ENCODE data around the gene PHKA1. TPM values are rescaled to one million over a fixed set of nuclear protein-coding genes. Genes with fewer than 3 reads are reported as not detected.

The PHKA1 gene
- total RNA-seq = 9.4 and 10.2 TPM in 2 replicates

GRCh38 chrX:72713599-72714477, at the start of gene PHKA1:
Gene PHKA1 (minus strand): TSS chrX:72714306. CDS start chrX:72713880, 426 bp downstream.

GRCh38 chrX:72572248-72573157, 141.6 kb downstream of the PHKA1 start, which contains the start of gene HDAC8:
Gene HDAC8 (minus strand): TSS chrX:72572843. CDS start chrX:72572761, 82 bp downstream.

Other genes starting within 250 kb of the PHKA1 start
- 18.1 and 24.1 TPM in 2 replicates for gene HDAC8, start 141.5 kb downstream of the PHKA1 start, total RNA-seq
- gene DMRTC1B, start 62.6 kb upstream of the PHKA1 start, total RNA-seq = not detected in 2 replicates
- not detected in 2 replicates for gene FAM236B, start 68.4 kb upstream of the PHKA1 start, total RNA-seq
- gene FAM236D, start 93.9 kb upstream of the PHKA1 start, total RNA-seq = not detected in 2 replicates
- not detected in 2 replicates for gene FAM236C, start 198.3 kb upstream of the PHKA1 start, total RNA-seq
- not detected in 2 replicates for gene FAM236A, start 223.9 kb upstream of the PHKA1 start, total RNA-seq
- not detected in 2 replicates for gene DMRTC1, start 229.5 kb upstream of the PHKA1 start, total RNA-seq

Measured in cardiac ventricle fibroblast (primary cell).